Stimulated activated CD4-positive, alpha-beta T cell treated with anti-CD3 and anti-CD28 coated beads, Interleukin-2, amount 100 ng/mL, for 4 hours (primary cell): ENCODE measurements around the gene DCN.

ENCODE experiments used
- DNase-seq: peaks from one replicate; pipeline ENCODE4 v3.0.0-alpha.2; 2020; ENCODE audit warnings: low read depth

The DCN gene

GRCh38 chr12:91138337-91138920, 44.2 kb downstream of the DCN start:
- no peak for DNase-seq

- DNase-seq = no peak
Observed at GRCh38 chr12:91133871-91134270, 48.7 kb downstream of the DCN start.

DNA sequence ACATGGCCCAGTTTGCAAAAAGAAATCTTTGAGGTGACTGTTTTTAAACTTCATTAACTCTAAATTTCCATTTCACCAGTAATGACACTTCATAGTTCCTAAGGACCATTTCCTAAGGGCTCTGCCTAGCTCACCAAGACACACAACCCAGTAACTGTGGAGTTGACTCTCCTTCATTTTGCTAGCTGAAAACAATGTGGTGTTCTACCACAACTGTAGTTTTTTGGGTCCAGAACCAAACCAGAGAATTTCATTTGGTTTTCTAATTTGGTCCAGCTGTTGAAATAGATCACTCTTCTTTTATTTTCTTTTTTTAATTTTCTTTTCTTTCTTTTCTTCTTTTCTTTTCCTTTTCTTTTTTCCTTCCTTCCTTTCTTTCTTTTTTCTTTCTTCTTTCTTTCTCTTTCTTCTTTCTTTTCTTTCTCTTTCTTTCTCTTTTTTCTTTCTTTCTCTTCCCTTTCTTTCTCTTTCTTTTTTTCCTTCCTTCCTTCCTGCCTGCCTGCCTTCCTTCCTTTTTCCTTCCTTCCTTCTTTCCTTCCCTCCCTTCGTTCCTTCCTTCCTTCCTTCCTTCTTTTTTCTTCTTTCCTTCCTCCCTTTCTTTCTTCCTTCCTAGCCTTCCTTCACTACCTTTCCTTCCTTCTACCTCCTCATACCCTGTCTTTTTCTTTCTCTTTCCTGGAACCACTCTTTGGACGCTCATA, 52.8 kb downstream of the DCN start:
- DNase-seq = no peak

DNA sequence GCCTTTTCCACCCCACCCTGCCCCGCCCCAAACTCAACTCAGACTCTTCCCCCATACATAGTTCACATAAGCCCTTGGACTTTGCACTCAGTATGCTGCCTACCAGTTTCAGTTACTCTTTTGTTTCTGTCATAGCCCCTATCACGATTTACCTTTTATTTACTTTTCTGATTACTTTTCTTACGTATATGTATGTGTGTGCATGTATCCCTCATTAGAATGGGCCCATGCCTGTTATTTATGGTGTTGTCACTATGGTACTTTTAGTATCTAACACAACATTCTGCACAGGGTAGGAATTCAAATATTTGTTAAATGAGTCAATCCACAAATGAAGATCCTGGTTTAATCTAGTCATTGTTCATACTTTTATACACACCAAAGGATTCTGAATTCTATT, 54.9 kb downstream of the DCN start:
- DNase-seq = no peak

DNA sequence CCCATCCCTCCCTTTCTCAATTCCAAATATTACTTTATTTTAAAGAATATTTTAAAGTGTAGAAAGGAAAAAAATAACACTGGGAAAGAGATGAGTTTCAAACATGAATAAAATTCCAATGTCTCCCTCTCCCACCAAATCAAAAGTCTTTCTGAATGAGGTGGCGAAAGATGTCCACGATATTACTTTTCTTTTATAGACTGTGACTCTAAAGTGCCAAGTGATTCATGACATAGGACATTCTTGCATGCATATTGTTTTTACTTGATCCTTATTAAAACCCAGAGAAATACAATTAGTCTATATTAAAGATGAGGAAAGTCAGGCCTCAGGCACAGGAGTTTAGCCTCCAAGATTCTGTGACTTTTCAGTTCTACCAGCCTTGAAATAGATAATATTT, 55.3 kb downstream of the DCN start:
- DNase-seq = no peak

DNA sequence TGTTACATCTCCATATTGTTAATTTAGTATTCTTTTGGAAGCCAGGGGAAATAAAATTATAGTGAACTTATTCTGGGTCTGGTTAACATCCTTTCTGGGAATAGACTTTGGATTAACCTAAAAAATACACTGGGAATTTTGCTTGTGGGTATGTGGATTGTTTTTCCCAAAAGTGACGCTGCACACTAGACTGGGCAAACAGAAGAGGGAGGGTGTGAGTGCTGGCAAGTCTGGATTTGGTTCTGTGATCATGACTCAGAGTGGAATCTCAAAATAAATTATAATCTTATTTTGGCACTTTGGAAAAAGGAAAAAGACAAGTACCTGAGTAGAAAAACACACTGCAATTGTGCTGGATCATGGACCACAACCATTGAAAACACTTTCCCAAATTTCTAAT, 56.1 kb downstream of the DCN start:
- no peak for DNase-seq

DNA sequence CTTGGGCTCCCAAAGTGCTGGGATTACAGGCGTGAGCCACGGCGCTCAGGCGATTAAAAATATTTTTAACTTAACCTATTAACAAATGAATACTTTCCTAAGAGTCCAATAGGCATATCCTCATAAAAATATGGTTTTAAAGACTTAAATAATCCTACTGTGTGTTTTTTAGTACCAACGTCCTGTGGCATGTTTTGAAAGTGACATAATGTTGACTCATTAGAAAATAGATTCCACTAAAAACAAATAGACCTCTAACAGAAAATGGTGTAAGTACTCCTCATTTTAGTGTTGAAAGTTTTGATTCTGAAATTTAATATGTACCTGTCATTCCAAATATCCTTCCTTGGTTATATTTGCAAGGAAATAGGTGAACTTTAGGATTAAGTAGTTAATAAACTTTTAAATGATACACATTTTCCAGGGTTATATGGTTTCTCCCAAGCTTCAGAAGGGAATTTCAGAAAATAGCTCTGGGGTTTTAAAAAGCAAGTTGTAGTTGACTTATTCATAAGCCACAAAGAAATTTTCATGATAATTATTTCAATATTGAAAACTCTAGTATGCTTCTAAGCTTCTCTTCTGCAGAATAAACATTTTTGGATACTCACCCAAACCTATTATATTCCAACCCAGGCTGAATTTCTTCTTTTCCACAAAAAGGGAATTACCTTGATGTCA, 59.2 kb downstream of the DCN start:
- DNase-seq = no peak

DNA sequence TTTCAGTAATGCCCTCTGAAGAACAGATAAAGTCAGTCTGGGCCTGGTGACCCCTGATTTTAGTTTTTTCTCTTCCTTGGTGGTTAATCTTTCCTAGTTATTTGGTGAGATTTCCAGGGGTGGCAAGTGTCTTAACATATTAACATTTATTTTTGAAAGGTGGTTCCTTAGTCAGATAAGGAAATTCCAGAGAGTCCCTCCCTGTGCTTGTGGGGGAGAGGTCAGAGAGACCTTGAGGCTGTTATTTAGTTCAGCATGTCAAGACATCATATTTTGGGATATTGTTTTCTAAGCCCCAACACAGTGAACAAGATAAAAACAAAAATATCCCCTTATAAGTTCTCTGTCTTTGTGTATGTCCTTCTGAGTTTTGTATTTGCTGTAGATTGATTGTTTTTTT, 61.8 kb downstream of the DCN start:
- DNase-seq = no peak

DNA sequence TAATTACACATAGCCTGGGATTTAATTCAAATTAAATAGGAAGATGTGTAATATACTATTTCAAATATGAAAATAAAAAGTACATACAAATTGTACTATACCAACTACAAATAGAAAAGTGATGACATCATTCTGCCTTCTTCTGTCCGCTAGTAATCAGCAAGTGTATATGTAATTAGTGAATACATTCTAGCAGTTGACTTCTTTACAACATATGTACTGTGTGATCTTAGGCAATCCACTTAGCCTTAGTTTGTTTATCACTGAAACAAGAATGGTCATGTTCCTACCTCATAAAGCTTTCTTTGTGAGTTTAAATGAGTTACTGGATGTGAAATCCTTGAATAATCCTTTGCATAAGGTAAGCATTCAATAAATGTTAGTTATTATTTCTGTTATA, 63.5 kb downstream of the DCN start:
- DNase-seq = no peak

- DNase-seq = no peak
Observed at GRCh38 chr12:91113621-91114020, 69.0 kb downstream of the DCN start.

DNA sequence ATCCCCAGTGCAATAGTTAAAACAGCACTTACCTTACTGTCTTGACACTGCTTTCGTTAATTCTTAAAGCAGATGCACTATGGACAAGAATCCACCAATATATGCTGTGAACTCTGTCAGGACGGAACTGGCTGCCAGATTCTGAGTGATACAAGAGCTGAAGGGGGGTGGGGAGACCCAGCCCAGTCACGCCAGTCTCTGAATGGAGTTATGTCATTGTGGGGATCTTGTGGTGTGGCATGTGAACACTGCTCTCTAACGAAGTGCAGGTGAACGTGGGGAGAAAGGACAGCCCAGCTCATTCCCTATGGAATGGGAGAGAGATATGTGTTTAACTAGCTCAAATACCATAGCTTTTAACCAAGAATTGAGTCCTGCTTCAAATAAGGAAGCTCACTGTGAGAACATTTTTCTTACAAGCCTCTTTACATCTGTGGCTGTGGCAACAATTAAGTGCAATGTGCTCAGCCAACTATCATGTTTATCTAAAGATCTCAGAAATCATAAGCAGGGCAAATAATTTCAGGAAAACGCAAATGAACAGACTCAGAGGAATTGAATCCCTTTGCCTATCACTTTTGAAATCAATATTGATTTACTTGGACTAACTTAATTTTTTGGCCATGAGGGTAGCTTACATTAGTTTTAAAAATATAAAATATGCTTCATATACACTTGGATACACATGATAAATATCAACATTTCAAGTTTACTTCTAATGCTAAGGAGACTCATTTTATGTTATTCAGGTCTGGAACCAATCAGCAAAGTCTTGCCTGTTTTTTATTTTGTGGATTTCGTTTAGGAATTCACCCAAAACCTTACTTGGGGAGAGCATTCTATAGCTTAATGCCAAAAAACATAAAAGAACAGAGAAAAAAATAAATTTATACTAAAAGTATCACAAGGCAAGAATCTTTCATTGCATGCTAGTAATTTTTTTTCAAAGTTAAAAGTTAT, 71.0 kb downstream of the DCN start, which contains the start of gene LUM:
LUM (minus strand) TSS at position 129 of the 960 bp plus-strand sequence. CDS start 2,515 bp downstream, outside the sequence.
- no peak for DNase-seq

- DNase-seq = no peak
Observed at GRCh38 chr12:91110311-91110924, 72.2 kb downstream of the DCN start.

DNA sequence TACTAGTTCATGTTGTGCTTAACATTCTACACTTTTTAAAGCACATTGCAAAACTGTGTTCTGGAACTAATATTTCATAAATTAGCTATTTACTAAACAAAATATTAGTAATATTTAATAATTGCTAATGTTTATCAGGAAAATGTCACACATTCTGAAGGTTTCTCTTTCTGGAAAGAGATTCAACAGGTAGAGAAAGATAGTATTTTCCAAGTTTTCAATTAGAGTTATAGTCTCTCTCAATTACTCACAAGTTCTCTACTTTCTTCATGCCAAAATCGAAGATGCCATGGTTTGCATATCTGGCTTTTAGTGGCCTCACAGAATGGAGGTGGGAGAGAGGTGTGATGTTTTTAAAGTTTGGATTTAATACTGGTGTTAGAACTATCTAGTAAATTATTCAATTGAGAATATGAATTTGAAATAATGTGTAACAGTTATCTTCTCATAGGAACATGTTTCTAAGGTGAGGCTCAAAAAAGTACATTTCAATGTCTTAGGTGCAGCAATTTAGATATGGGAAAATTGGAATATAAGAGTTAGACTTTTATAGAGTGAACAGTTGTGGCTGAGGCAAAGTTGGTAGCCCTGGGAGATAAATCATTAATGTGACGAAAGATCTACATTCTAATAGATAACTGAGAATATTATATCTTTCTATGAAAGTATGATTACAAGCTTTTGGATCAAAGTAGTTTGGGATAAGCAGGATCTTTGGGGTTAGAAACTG, 72.9 kb downstream of the DCN start:
- no peak for DNase-seq

DNA sequence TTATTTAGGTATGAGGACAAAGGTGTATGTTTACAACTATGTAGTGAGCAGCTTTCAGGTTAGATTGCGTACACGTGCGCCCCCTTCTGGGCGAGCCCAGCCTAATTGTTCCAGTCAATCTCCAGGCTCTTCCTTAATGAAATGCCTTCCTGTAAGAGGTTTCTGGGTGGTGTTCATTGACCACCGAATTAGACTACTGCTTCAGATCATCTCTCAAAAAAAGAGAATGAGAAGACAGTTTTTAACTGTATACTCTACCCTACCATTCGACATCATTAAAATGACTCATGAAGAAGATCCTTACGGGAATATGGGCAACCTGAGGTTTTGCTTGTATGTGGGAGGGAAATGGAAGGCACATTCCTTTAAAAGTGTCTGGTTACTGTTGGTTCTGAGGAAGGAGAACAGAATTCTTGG, 73.5 kb downstream of the DCN start:
- no peak for DNase-seq

DNA sequence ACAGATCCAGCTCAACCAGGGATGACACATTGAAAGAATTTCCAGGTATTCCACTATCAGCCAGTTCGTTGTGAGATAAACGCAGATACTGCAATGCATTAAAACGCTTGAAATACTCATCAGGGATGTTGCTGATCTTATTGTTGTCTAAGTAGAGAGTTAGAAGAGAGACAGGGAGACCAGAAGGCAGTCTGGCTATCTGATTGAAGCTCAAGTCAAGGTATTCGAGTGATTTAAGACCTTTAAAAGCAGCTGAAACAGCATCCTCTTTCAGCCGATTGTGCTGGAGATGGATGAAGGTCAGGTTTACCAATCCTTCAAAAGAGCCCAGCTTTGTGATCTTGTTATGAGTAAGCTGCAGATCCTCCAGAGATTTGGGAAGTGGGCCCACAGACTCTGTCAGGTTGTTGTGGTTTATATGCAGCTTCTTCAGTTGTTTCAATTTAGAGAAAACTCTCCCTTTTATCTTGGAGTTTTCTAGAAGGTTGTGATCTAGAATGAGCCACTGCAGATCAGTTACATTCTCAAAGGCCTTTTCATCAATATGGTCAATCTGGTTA, 74.3 kb downstream of the DCN start:
- DNase-seq = no peak

DNA sequence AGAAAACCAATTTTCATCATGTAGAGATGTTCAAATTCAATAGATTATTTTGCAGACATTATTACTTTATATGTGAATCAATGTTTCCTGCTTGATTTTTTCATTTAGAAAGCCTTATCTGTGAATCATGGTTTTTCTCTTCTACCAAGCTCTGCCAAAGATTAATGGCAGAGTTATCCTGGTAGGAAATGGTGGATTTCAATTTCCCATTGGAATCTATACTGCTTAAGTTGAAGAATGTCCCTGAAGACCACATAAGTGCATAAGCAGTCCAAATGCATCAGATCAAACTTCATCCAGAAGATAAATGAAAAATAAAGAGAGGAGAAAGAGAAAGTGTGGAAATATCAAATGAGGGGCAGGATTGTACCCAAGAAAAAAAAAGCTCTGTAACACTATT, 76.3 kb downstream of the DCN start:
- DNase-seq = no peak

DNA sequence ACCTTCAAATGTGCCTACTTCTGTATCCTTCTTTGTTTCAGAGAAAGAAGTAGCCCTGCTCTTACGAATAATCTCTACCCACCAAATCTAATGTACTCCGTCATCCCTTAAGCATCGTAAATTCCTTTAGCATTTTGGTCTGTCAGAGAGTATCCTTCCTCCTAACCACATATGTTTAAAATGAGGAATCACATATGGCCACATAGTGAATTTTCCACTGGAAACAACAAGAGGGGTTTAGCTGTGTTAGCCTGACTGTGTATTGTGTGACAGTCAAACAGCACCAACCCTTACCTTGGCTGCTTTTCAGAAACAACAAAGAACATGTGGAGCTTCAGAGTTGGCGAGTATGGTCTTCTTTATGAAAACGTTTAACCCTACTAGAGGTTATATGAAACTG, 76.8 kb downstream of the DCN start:
- no peak for DNase-seq

DNA sequence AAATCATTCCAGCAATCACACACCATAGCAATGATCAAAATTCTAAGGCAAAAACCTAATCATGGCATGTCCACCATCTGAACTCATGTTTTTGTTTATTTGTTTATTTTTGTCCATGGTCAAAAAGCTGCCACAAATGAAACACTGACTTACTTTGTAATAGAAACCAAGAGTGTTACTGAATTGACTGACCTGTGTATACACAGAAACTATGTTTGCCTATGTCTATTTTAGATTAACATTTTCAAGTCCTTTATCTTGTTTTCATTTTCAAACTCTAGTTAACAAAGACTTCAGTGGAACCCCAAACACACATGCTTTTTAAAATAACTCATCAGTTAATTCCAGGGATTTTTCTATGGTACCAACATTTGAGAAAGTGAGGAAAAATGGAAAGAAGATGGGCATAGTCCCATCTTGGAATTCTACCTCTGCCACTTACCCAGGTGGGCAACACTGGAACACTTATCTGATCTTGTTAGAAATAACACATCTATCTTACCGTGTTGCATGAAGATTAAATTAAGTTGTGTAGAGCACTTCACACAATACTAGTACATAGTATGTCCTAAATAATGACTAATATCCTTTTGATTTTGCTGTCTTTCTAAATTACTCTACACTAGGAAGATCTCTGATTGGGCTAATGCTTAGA, 77.7 kb downstream of the DCN start:
- DNase-seq = no peak

DNA sequence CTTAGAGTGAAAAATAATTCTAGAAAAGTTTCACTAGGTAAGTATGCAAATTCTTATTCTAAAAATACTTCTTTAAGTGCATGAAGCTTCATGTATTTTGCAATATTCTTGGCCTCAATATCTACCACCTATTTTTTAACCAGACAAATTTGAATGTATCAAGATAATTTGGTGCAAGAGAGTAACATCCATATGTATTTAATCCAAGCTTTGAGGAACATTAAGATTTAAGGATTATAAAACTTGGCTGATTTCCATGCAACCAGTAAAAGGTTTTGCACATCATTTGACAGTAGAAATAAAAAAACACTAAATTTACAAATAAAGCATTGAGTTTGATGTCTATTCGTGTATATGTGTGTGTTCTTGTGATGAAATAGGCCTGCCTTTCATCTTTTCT, 79.0 kb downstream of the DCN start:
- DNase-seq = no peak

GRCh38 chr12:91103101-91103500, 79.5 kb downstream of the DCN start:
- no peak for DNase-seq
